K562 (cell line): Measurements from ENCODE around the gene STX1B. TPM values are rescaled to one million over a fixed set of nuclear protein-coding genes. Genes with fewer than 3 reads are reported as not detected.

ENCODE experiments used
- C11orf30 ChIP-seq: fragments of 450-650 bp; IDR thresholded peaks from 2 replicates; pipeline ENCODE4 v1.6.1; 2016; ENCODE audit warnings: low read depth, mild to moderate bottlenecking
- ELK1 ChIP-seq: sonication (generic); formaldehyde crosslinking; IDR thresholded peaks from 2 replicates; pipeline ENCODE4 v1.8.1; 2022; ENCODE audit warnings: missing genetic modification reagents
- ETV5 ChIP-seq: sonication (generic); formaldehyde crosslinking; IDR thresholded peaks from 2 replicates; pipeline ENCODE4 v1.4.0; 2020; ENCODE audit warnings: low read depth, mild to moderate bottlenecking, missing genetic modification reagents
- GATAD2B ChIP-seq: fragments of 450-650 bp; IDR thresholded peaks from 2 replicates; pipeline ENCODE4 v1.6.1; 2017; ENCODE audit warnings: mild to moderate bottlenecking, borderline replicate concordance
- GMEB1 ChIP-seq: fragments of 250-450 bp; sonication (Bioruptor Pico); IDR thresholded peaks from 2 replicates; pipeline ENCODE4 v1.4.0; 2020; ENCODE audit warnings: mild to moderate bottlenecking
- IRF2 ChIP-seq: sonication (generic); formaldehyde crosslinking; IDR thresholded peaks from 2 replicates; pipeline ENCODE4 v1.8.1; 2022; ENCODE audit warnings: mild to moderate bottlenecking, missing genetic modification reagents
- IRF9 ChIP-seq: fragments of 450-650 bp; IDR thresholded peaks from 2 replicates; pipeline ENCODE4 v1.6.1; 2016; ENCODE audit warnings: missing biosample characterization, missing genetic modification characterization
- KDM1A ChIP-seq, 2 experiments: fragments of 450-650 bp; IDR thresholded peaks; 2 replicates each; pipeline ENCODE4 v1.6.1; 2016; ENCODE audit warnings: mild to moderate bottlenecking in 2 of 2
- MCM7 ChIP-seq, 2 experiments: fragments of 450-650 bp; IDR thresholded peaks; 2 replicates each; pipeline ENCODE4 v1.6.1; 2016 to 2018
- NR1H2 ChIP-seq: sonication (generic); formaldehyde crosslinking; IDR thresholded peaks from 2 replicates; pipeline ENCODE4 v1.4.0; 2020; ENCODE audit warnings: mild to moderate bottlenecking, missing genetic modification reagents
- NUFIP1 ChIP-seq: fragments of 450-650 bp; IDR thresholded peaks from 2 replicates; pipeline ENCODE4 v1.6.1; 2018; ENCODE audit not compliant: partially characterized antibody
- PTRF ChIP-seq: fragments of 450-650 bp; IDR thresholded peaks from 2 replicates; pipeline ENCODE4 v1.6.1; 2016; ENCODE audit warnings: mild to moderate bottlenecking, missing genetic modification characterization, missing compliant biosample characterization
- RAD51 ChIP-seq: fragments of 450-650 bp; IDR thresholded peaks from 2 replicates; pipeline ENCODE4 v1.7.1; 2016; ENCODE audit warnings: low read depth, mild to moderate bottlenecking, borderline replicate concordance
- SNAPC5 ChIP-seq: fragments of 250-450 bp; sonication (Bioruptor Pico); IDR thresholded peaks from 2 replicates; pipeline ENCODE4 v1.8.0; 2021; ENCODE audit warnings: moderate library complexity, mild to moderate bottlenecking, inconsistent platforms
- SOX6 ChIP-seq: fragments of 450-650 bp; IDR thresholded peaks from 2 replicates; pipeline ENCODE4 v1.6.1; 2014; ENCODE audit warnings: mild to moderate bottlenecking
- STAT6 ChIP-seq: sonication (generic); formaldehyde crosslinking; IDR thresholded peaks from 2 replicates; pipeline ENCODE4 v1.8.1; 2023; ENCODE audit warnings: mild to moderate bottlenecking, missing genetic modification reagents
- SUPT5H ChIP-seq: fragments of 450-650 bp; IDR thresholded peaks from 2 replicates; pipeline ENCODE4 v1.6.1; 2016
- YBX1 ChIP-seq: fragments of 450-650 bp; IDR thresholded peaks from 2 replicates; pipeline ENCODE4 v1.7.1; 2016; ENCODE audit warnings: mild to moderate bottlenecking
- ZBTB34 ChIP-seq: fragments of 250-450 bp; sonication (Bioruptor Pico); IDR thresholded peaks from 2 replicates; pipeline ENCODE4 v1.8.0; 2021; ENCODE audit warnings: mild to moderate bottlenecking, moderate library complexity
- ZFP36 ChIP-seq: fragments of 150-350 bp; IDR thresholded peaks from 2 replicates; pipeline ENCODE4 v1.6.1; 2018; ENCODE audit warnings: low read length, low read depth; ENCODE audit not compliant: partially characterized antibody
- ZNF707 ChIP-seq: fragments of 250-450 bp; sonication (Bioruptor Pico); conservative IDR thresholded peaks from 2 replicates; pipeline ENCODE4 v1.8.0; 2022; ENCODE audit warnings: inconsistent platforms, mild to moderate bottlenecking, moderate library complexity
- ZNF830 ChIP-seq: fragments of 250-450 bp; sonication (Bioruptor Pico); IDR thresholded peaks from 2 replicates; pipeline ENCODE4 v1.5.0; 2021; ENCODE audit warnings: mild to moderate bottlenecking
- polyA plus RNA-seq, 8 experiments: library from polyadenylated mRNA; depleted of rRNA in 4 of 8; stranded (reverse) in 5 of 8; unstranded in 3 of 8; fragments of >200 nt; fragmentation: Nextera tagmentation in 2 of 8; fragmentation: Illumina TruSeq in 1 of 8; extraction: Ambion mirVana in 2 of 8; extraction: Trizol in 1 of 8; gene quantifications; 2 replicates each; pipeline versions ENCODE4 v1.2.1 to v1.2.3, GENCODE V29; 2011 to 2014; ENCODE audit warnings: inconsistent platforms in 1 of 8, missing spikeins in 1 of 8
- total RNA-seq, 7 experiments: library from RNA; depleted of rRNA in 6 of 7; stranded (reverse); fragments of >200 nt in 6 of 7; fragmentation: Illumina TruSeq in 2 of 7; extraction: Trizol in 2 of 7; gene quantifications; 2 replicates each; pipeline versions ENCODE4 v1.2.1 to v1.2.3, GENCODE V29; 2011 to 2021; ENCODE audit warnings: low replicate concordance in 1 of 7

STX1B gene
- total and polyA plus RNA-seq, 9 of the 15 experiments (the other 6 are each of a cell fraction or from before 2014, with no cell fraction given): 0.07 to 2.5 (median 0.86) TPM

GRCh38 chr16:30953511-30954124 lies 56.8 kb downstream of the STX1B start (continued):
- no peak for TF ChIP-seq ELK1 (CRISPR knock-in tag)
- no peak for TF ChIP-seq KDM1A (IDR thresholded peaks at IDR 0.05)
- TF ChIP-seq IRF9 (tag): no peak
- TF ChIP-seq RAD51: no peak
- no peak for TF ChIP-seq ZFP36
- no peak for TF ChIP-seq SNAPC5 (CRISPR knock-in tag)
- TF ChIP-seq NUFIP1: no peak
- TF ChIP-seq STAT6 (CRISPR knock-in tag): no peak
- TF ChIP-seq MCM7 (IDR thresholded peaks at IDR 0.05): no peak
- no peak; the same call in 1 of the 2 replicates for TF ChIP-seq NR1H2 (CRISPR knock-in tag)
- TF ChIP-seq GMEB1 (CRISPR knock-in tag): no peak
- TF ChIP-seq C11orf30: no peak
- TF ChIP-seq GATAD2B: no peak
- TF ChIP-seq ZBTB34: no peak
- TF ChIP-seq ETV5 (CRISPR knock-in tag): no peak
- TF ChIP-seq ZNF830 (CRISPR knock-in tag): no peak
- no peak for TF ChIP-seq ZNF707 (CRISPR knock-in tag)
- TF ChIP-seq YBX1: no peak
- TF ChIP-seq SUPT5H: no peak
- no peak for TF ChIP-seq PTRF
- no peak for TF ChIP-seq IRF2 (CRISPR knock-in tag)
- TF ChIP-seq SOX6: no peak
